Tibial nerve (tissue), 4 donors: Measurements from ENCODE around the gene SUPT5H.

Source experiments
- CTCF ChIP-seq, 5 experiments: fragments of 200-600 bp in 3 of 5; fragments of 450-650 bp in 2 of 5; sonication (generic) in 3 of 5; IDR thresholded peaks; one replicate each; pipeline ENCODE4 v1.5.1; 2016 to 2019; ENCODE audit warnings: antibody characterized with exemption in 5 of 5, mild to moderate bottlenecking in 3 of 5, moderate library complexity in 2 of 5
- EP300 ChIP-seq, 2 donors: sonication (generic); formaldehyde crosslinking; IDR thresholded peaks; one replicate each; pipeline ENCODE4 v1.6.1; 2017; ENCODE audit warnings: antibody characterized with exemption in 2 of 2, mild to moderate bottlenecking in 1 of 2
- POLR2A ChIP-seq, 2 donors: fragments of 450-650 bp; IDR thresholded peaks; one replicate each; pipeline ENCODE4 v1.6.1; 2017; ENCODE audit warnings: antibody characterized with exemption in 2 of 2, mild to moderate bottlenecking in 2 of 2, moderate library complexity in 2 of 2

- TF ChIP-seq EP300 (IDR thresholded peaks at IDR 0.05) (no peak), CTCF (IDR thresholded peaks at IDR 0.05) (peak; percentile 62 to 79 (median 73)), POLR2A (IDR thresholded peaks at IDR 0.05) (no peak)
Measured at GRCh38 chr19:39474139-39474620, 28.8 kb downstream of the SUPT5H start.
